HG03432 (cell line): ENCODE measurements around the gene RABGGTA.

Experiments used
- ATAC-seq: cut with Tn5 transposase; IDR thresholded peaks from one replicate; pipeline ENCODE4 v1.9.1; 2021; ENCODE audit warnings: mild to moderate bottlenecking, moderate library complexity; ENCODE audit not compliant: unreplicated experiment

RABGGTA gene

DNA sequence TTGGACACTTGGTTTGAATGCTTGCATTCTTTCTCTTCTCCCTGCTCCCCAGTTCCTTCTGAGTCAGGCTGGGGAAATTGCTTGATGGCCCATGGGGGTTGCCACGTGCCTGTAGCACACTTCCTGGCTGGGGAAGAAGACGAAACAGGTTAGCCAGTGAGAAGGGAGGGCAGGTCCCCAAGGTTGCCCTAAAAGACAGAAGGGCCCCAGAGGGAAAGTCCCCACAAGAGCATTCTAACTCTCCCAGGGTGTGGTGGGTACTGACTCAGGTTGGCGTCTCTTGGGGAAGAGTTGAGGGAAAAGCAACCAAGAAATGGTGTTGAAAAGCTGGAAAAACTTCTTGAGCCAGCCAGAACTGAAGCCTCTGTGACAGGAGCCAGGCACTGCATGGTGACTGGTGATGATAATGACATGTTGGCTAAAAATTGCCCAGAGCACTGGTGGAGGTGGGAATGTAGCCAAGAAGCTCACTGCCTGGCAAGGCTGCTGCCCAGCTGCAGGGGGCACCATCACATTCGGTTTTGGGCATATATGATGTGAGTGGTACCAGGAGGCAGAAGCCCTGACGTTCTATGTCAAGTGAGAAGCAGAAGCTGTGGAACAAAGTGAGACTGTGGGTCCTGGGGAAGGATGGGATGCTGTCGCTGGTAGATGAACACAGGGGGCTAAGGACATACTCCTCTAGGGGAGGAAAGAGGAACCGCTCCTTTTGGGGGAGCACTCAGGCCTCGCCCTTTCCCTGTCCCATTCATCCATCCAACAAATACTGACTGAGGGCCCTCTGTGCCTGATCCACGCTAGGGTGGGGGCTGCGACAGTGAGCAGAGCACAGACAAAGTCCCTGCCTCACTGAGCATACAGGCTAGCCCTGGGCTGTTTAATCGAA lies 8.1 kb upstream of the RABGGTA start:
- ATAC-seq, result peak; percentile 83

- no peak for ATAC-seq
Observed at GRCh38 chr14:24278424-24278823, 7.0 kb upstream of the RABGGTA start.

DNA sequence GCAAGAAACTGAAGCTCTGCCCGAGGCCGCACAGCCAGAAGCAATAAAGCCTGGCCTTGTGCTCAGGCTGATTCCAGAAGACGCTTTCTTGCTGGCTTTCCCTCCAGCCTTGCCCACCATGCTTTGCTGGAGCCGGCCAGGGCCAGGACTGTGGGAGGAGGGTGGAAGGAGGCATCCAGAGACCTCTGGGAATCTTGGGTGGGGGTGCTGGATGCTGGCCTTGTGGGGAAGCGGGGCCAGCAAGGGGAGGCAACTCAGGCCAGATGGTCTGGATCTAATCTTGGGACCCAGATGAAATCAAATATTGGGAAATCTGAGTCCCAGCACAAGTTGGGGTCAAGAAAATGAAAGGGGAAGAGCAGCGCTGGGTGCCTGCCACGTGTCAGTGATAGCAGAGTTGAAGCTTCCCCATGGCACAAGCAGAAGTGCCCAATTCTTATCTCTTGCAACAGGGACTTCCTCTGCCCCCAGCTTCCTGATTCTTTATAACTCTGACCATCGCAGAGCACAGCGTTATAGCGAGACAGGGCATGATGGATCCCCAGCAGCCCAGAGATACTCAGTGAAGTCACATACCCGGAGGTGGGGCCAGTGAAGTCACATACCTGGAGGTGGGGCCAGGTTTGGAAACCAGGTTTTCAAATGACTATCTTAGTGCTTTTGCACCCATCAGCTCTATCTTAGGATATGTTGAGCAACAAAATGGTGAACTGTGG lies 6.4 kb upstream of the RABGGTA start:
- no peak for ATAC-seq

DNA sequence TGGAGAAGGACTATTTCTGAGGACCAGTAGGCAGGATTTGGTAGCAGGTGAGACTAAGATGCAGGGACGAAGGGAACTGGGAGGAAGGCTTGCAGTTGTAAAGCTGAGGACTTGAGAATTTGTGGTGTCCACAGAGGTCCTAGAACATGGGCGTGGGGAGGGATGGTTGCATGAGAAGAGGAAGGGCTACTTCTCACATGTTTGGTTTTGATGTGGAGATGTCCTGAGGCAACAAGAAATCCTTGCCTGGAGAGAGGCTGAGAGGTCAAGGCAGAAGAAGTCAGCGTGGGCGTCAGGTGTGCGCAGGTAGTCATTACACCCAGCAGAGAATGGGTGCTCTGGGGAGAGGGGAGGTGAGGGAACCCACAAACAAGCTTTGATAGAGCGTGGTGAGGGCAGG lies 5.7 kb upstream of the RABGGTA start:
- ATAC-seq, result no peak

DNA sequence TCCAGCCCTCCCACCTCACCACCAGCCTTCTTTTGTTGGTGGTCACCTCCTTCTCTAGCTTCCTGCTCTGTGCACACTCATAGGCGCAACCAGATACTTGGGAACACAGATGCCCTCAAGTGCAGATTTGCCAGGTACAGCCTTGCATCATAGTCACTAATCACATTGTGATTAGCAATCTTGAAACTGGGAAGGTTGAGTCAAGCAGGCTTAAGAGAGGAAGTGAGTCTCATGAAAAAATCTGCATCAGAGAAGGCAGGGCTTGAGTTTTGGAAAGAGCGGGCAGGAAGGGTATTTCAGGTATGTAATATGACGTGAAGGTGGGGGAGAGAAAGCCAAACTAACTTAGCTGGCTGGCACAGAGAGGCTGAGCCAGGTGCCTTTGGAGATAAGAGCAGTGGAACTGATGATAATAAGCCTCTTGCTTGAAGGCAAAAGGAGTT lies 2.7 kb upstream of the RABGGTA start:
- ATAC-seq, result peak; percentile 50

- ATAC-seq, result no peak
Observed at GRCh38 chr14:24273422-24273998, 2.1 kb upstream of the RABGGTA start.

DNA sequence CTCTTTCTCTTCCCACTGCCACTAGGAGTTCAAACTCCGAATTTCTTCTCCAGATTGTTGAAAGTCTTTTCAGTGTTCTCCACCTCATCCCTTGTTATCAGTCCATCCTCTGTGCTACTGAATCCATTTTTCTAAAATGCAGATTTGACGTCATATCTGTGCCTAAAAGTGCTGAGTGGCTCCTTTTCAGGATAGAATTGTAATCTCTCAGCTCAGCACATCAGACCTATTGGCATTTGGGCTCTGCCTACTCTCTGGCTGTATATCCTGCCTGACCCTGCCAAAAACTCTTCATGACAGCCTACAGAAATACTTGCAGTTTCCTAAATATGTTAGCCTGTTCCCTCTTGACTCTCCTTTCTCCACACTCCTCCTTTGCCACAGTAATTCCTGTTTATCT lies 1.1 kb upstream of the RABGGTA start:
- ATAC-seq, result no peak

GRCh38 chr14:24271834-24272263 lies 452 bp upstream of the RABGGTA start:
- ATAC-seq, result no peak

DNA sequence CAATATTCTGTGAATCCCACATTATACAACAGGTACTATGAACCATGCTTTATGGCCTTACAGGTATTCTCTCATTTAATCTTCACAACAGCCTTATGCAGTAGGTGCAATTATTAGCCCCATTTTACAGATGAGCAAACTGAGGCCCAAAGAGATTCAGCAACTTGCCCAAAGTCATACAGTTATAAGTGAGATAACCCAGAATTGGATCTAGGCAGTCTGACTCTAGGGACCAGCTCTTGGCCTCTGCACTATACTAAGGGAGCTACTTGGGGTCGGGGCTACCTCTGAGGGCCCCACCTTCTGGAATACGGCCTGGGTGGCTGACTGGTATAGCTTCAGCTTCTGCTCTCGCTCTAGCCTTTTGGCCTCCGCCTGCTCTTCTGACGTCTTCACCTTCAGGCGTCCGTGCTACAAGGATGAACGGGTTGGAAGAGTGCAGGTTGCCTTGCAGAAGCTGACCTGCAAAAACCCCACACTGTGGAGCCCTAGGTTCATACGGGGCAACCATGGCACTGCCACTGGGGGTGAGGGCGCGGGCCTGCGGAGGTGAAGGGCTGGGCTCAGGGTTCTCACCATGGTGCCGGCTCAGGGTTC lies 762 bp downstream of the RABGGTA start:
- peak; percentile 1 for ATAC-seq

- no peak for ATAC-seq
Observed at GRCh38 chr14:24269910-24270536, 1.4 kb downstream of the RABGGTA start.

GRCh38 chr14:24269368-24269767 lies 2.0 kb downstream of the RABGGTA start:
- no peak for ATAC-seq

- ATAC-seq, result no peak
Observed at GRCh38 chr14:24268225-24268624, 3.2 kb downstream of the RABGGTA start.

GRCh38 chr14:24267516-24267915 lies 3.9 kb downstream of the RABGGTA start:
- no peak for ATAC-seq

GRCh38 chr14:24266344-24267244 lies 4.8 kb downstream of the RABGGTA start:
- no peak for ATAC-seq

- ATAC-seq, result no peak
Observed at GRCh38 chr14:24264298-24264697, 7.1 kb downstream of the RABGGTA start.

DNA sequence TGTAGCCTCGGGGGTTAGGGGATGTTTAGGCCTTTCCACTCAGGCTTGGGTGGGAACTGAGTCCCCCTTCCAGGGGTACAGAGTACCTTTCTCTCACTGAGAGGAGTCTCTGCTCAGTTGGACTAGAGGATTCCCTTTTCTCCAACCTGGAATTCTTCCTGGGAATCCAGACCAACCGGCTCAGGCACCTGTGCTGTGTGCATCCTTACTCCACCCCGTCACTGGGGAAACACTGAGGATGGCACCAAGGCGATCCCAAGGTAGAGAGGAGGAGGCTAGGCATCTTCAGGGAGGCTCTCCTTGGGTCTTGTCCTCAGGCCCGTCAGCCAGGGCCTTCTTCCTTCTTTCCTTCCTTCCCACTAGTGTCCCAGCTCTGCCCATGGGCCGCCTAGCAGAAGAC lies 7.5 kb downstream of the RABGGTA start:
- no peak for ATAC-seq

DNA sequence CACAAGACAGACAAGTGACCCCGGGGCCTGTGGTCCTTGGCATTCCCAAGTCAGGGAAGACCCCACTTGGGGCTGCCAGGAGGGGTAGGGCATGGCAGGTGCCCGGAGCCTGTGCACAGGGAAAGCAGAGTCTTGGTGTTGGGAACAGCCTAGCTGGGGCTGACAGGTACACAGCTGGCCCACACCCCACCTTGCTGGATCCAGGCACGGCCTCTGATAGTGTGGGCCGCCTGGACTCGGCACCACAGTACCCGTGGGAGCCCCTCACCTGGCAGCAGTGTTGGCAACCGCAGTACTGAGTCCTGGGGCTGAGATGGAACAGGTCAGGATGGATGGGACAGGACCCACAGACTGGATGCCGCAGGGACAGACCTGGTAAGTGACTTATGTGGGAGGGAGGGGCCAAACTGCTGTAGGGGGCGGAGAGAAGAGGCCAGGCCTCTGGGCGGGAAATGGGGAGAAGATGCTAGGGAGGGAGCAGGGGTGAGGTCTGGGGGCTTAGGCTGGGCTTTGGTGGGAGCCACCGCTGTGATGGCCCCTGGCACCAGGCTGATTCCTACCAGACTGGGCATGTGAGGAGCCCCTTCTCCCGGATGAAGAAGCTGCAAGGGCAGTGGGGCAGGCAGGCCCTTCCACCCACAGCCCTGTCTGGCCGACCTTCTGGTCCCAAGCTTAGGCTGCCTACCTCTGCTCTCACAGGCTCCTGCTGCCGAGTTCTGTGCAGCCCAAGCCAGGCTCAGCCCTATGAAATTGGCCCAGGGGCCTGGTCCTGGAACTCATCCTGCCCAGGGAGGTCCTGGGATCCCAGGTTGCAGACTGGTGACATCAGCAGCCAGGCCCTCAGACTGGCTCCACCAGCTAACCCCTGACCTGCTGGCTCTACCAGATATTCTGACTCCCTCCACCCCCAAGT lies 8.3 kb downstream of the RABGGTA start, which contains the start of gene TGM1:
Gene TGM1, minus strand, starts transcription at position 357 of the 913 bp plus-strand sequence. CDS start 825 bp downstream, outside the sequence.
- no peak for ATAC-seq

DNA sequence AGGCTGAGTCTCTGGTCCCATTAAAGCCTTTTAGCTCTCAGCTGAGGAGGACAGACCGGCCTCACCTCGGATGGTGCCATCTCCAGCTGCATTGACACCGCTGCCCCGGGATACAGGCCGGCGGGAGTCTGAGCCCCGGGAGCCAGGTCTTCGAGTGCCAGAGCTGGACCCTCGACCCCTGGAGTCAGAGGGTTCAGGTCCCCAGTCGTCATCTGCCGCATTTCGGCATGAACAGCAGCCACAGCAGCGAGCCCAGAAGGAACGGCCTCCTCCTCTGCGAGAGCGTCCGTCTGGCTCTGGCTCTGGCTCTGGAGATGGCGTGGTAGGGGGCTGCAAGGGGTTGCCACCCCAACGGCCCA lies 9.4 kb downstream of the RABGGTA start:
- no peak for ATAC-seq
